Esophagus mucosa (tissue), 1 donor: ENCODE measurements around the gene CD36. TPM values are rescaled to one million over a fixed set of nuclear protein-coding genes. Genes with fewer than 3 reads are reported as not detected.

ENCODE experiments used
- ATAC-seq: fragments of 200-7000 bp; cut with Tn5 transposase; one replicate; pipeline ENCODE4 v1.9.1; 2020
- total RNA-seq: library from RNA; stranded (reverse); gene quantifications from one replicate; pipeline ENCODE4 v1.2.4, GENCODE V29; 2023
- donor health status: DM: yes; HTN: yes; CAD: no.

The CD36 gene
- total RNA-seq, 1 donor from 2014 or later = 4.2 TPM

- ATAC-seq = no peak
These were observed 9.4 kb upstream of the CD36 start for GRCh38 chr7:80629023-80629422.

DNA sequence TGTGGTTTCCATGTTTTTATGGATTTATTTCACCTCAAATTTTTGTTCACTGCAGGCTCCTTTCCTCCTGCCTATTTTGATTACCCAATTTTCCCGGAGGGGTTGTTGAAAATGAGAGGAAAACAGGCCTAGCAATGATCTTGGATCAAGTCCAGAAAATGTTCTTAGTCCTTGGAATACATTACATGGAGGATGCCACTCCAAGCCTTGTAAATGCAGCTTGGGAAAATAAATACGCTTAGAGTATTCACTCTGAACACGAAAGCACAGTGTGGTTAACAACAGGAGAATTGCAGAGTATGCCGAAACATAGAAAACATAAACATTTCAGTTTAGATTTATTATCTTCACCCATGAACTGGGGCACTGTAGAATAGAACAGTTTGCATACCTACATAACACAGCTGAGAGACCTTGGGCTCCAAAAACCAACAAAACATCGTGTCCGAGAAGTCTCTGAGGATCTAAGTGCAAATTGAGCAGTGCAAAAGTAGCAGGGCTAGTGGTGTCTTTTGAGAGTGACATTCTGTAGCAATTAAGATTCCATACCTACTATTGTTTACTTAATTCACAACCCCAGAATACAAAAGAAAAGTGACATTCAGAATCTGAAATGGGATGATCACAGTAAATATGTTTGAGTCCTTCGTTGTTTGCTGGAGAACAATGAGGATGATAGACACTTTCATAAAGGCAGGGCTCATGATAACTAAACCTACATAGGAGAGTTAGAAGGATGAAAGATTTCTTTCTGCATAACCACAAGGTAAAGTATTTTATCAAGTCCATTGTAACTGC lies 7.6 kb upstream of the CD36 start:
- no peak for ATAC-seq

GRCh38 chr7:80631421-80631820 lies 7.0 kb upstream of the CD36 start:
- ATAC-seq = no peak

GRCh38 chr7:80632139-80632538 lies 6.3 kb upstream of the CD36 start:
- no peak for ATAC-seq

GRCh38 chr7:80632819-80633218 lies 5.6 kb upstream of the CD36 start:
- ATAC-seq = no peak

GRCh38 chr7:80634505-80634904 lies 3.9 kb upstream of the CD36 start:
- peak; percentile 93 for ATAC-seq

DNA sequence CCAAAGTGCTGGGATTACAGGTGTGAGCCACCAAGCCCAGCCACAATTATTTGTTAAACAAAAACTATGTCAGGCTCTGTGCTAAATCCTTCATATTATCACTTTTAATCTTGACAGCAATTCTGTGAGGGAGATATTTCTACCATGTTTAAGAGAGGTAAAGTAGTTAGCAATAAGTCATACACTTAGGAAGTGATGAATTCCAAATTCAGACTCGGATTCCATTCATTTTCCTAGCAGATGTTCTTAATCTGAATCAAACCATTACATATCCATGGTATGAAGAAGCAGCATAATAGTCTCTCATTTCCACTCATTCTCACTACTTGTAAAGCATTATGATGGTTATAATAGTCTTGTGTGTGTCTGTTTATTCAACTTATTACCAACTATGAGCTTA lies 2.9 kb upstream of the CD36 start:
- ATAC-seq = no peak

GRCh38 chr7:80635998-80636397 lies 2.4 kb upstream of the CD36 start:
- ATAC-seq = no peak

- no peak for ATAC-seq
These were observed 1.7 kb upstream of the CD36 start for GRCh38 chr7:80636709-80637108.

DNA sequence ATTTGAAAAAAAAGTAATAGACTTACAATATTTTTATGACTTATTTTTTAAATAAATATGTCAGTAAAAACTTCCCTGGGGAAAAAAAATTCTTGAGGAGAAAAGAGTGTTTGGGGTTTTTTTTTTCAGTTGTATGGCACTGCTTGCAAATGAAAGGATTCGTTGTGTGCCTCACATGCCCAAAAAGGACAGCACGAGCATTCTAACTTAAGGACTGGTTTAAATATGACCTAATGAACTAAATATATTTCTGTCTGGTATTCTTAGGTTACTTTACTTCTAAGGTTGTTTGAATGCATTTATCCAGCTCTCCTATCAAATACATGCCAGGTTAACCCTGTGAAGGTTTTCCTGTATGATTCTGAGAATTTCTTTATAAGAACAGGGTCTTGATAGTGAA lies 988 bp upstream of the CD36 start:
- ATAC-seq = no peak

GRCh38 chr7:80639011-80639410 lies 569 bp downstream of the CD36 start:
- no peak for ATAC-seq

DNA sequence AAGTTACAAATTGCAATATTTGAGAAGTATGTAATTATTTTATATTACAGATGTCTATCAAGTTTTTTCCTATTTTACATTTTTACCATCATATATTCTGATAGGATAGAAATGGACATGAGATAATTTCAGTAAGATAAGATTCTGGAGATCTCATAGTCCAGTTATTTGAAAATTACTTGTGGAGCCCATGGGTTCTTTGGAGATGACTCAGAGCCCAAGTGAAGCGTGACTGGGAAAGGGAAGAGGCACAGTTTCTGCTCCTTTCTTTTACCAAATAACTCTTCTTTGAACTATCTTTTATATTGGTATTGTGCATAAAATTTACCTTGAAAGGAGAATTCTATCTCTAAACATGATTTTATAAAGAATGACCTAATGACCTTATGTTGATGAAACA lies 2.4 kb downstream of the CD36 start:
- no peak for ATAC-seq

GRCh38 chr7:80641548-80641947 lies 3.1 kb downstream of the CD36 start:
- ATAC-seq = no peak

GRCh38 chr7:80642871-80643270 lies 4.4 kb downstream of the CD36 start:
- peak; percentile 28 for ATAC-seq

DNA sequence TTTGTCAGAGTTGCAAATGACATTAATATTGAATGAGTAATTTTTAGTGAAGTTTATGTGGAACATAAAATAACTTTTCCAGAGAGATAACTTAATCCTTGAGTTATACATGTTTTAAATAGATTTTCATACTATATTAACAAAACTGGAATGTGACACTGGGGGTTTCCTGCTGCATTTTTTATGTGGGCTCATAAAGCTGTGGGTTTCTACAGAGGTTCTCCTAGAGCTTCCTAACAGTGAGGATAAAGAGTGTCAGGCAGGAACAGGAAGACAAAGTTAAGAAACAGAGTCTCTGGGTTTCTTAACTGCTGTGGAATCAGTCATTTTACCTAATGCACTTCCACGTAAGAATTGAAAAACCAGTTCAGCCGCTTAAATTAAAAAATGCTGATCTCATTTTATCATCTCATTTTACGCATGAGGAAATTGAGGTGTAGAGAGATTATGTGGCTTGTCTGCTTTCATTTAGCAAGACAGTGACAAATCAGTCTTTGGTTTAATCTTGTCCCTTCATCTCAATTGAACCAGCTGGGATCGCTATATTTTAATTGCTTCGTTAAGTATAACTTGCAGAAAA lies 5.0 kb downstream of the CD36 start:
- ATAC-seq = peak; percentile 82

DNA sequence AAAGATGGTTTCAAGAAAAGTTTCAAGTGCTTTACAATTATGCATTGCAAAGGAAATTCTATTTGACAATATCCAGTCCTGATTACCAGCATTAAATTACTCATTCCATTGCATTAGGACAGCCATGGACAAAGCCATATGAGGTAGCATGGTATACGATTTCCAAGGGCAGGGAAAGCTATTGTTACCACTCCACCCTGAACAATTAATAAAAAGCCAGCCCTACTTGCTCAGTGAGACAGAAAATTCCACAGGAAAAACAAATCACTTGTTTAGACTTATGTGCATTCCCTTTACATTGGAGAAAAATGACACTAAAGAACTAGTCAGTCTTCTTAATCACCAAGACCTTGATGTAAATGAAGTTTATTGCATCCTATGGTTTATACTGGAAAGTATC lies 5.6 kb downstream of the CD36 start:
- ATAC-seq = peak; percentile 79

GRCh38 chr7:80646083-80646865 lies 7.8 kb downstream of the CD36 start:
- ATAC-seq = no peak

DNA sequence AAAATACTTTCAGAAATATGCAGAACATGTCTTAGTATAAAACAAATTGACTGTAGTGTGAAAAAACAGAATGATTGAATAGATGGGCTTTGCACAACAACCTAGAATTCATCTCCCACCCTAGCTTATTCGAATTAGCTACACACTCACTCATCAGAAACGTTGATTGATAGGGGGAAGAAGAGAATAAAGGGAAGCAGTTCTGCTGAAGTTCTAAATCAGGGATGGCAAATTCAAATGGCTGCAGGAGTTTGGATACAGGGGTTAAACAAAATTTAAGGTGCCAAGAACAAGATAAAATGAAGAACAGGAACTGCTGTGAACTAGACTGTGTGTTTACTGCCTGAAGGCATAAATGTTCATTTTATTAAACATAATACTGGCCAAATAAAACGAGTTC lies 9.0 kb downstream of the CD36 start:
- ATAC-seq = no peak

GRCh38 chr7:80648031-80648600 lies 9.7 kb downstream of the CD36 start:
- no peak for ATAC-seq

- ATAC-seq = no peak
These were observed 10.6 kb downstream of the CD36 start for GRCh38 chr7:80649011-80649410.

DNA sequence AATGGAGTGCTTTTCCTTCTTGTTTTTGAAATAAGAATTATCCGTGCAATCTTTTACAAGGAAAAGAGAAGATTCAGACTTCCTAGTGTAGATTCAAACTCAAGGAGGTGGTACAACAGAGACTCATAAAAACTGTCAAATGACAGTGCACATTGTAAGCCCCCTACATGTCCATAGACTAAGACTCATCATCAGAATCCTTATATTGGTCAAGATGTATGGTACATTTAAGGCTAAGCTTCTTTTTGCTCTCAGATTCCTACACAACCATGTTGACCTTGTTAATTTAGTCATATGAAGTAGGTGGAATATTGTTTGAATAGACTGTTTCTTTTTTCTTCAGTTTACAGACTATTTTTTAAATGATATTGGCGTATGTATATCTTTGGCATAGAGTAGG lies 11.6 kb downstream of the CD36 start:
- no peak for ATAC-seq

GRCh38 chr7:80651471-80651870 lies 13.0 kb downstream of the CD36 start:
- ATAC-seq = no peak

DNA sequence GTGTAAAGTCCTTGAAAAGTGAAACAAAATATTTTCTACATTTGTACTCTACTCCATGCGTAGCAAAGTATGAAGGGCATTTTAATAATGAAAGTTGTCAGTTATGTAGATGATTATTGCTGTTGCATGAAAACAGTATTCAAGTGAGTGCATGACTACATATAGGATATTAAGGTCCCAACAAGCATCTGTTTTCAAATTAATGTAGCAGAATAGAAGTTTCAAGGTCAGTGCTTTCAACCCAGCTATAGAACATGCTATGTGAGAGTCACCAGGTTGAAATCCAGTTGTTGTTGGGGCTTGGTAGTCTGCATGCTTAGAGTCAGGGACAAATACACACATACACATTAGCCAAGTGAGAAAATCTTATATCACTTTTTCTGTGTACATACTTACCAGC lies 14.8 kb downstream of the CD36 start:
- ATAC-seq = no peak
